ENCODE data around the gene DCX. TPM values are rescaled to one million over a fixed set of nuclear protein-coding genes. Genes with fewer than 3 reads are reported as not detected.

The DCX gene
- total RNA-seq, result under 1 TPM in 1 of 2 donors, not detected in 1; under 0.01 TPM

GRCh38 chrX:111411983-111412382, at the start of gene DCX:
Gene DCX (minus strand): TSS chrX:111412192. CDS start chrX:111410398, 1,794 bp downstream.
- DNase-seq (no peak), ATAC-seq (no peak)
- intact Hi-C loops (cut with DNase I), result no loop called here
- 19 to 21% methylated on average over 3 of the region's 3 CpGs for WGBS, 2 donors
- H3K9me3 ChIP-seq, result no peaks in the 10 kb centered on the region
- H3K4me1 ChIP-seq, result no peaks in the 10 kb centered on the region
- no peak for TF ChIP-seq POLR2A (IDR thresholded peaks at IDR 0.05)
- TF ChIP-seq, protein P1, sequence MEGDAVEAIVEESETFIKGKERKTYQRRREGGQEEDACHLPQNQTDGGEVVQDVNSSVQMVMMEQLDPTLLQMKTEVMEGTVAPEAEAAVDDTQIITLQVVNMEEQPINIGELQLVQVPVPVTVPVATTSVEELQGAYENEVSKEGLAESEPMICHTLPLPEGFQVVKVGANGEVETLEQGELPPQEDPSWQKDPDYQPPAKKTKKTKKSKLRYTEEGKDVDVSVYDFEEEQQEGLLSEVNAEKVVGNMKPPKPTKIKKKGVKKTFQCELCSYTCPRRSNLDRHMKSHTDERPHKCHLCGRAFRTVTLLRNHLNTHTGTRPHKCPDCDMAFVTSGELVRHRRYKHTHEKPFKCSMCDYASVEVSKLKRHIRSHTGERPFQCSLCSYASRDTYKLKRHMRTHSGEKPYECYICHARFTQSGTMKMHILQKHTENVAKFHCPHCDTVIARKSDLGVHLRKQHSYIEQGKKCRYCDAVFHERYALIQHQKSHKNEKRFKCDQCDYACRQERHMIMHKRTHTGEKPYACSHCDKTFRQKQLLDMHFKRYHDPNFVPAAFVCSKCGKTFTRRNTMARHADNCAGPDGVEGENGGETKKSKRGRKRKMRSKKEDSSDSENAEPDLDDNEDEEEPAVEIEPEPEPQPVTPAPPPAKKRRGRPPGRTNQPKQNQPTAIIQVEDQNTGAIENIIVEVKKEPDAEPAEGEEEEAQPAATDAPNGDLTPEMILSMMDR (IDR thresholded peaks at IDR 0.05), result no peak
- no peak within 1 kb of the TSS for H3K27ac ChIP-seq
- no peak within 1 kb of the TSS for H3K4me3 ChIP-seq
- no peaks in the 10 kb centered on the region for H3K36me3 ChIP-seq (replicated peaks in 1 of 2; ENCODE audit: insufficient read depth in 1 of 2, low read depth in 2 of 2)
- H3K27me3 ChIP-seq, result no peaks in the 10 kb centered on the region

DNA sequence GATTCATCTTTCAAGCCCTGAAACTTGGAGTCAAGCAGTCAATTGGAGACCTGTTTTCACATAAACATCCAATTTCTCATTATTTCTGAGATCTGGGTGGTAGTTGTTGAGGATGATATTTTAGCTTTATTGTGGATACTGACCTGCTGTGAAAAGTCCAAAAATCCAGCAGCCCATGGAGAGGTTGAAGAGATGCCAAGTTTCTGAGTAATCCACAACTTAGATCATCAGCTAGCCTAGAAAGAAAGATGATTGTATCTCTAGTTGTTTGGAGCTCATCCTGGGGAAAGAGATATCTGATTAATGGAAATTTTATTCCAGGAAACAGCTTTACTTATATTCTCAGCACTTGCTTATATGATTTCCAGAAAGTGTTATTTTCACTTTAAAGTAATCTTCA, 48.6 kb upstream of the DCX start:
- no peak overlapping the region for H3K27ac ChIP-seq
- DNase-seq (no peak), ATAC-seq (no peak)
- no peaks in the 10 kb centered on the region for H3K36me3 ChIP-seq (replicated peaks in 1 of 2; ENCODE audit: insufficient read depth in 1 of 2, low read depth in 2 of 2)
- no peaks in the 10 kb centered on the region for H3K27me3 ChIP-seq
- intact Hi-C loops (cut with DNase I), result no loop called here
- TF ChIP-seq, protein P1 (IDR thresholded peaks at IDR 0.05), result no peak
- no peak for TF ChIP-seq POLR2A (IDR thresholded peaks at IDR 0.05)
- no peak overlapping the region for H3K4me3 ChIP-seq
- no peaks in the 10 kb centered on the region for H3K4me1 ChIP-seq
- H3K9me3 ChIP-seq, result no peaks in the 10 kb centered on the region

DNA sequence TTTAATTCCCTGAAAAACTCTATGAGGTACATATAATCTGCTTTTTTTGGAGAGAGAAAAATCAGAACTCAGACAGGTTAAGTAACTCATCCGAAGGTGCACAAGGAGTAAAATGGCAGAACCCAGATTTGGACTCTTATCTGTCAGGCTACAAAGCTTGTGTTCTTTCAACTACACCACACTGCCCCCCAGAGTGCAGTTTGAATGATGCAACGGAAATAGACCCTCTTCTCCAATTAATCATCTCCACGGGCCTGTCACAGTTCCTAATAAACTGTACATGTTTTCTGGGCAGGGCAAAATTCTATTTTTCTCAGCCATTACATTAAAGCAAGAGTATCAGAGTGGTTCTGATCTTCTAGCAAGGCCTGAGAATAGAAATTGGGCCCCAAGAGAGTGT, 35.3 kb upstream of the DCX start:
- ATAC-seq, result no peak
- peak; percentile 8 to 33 (median 11) for DNase-seq
- intact Hi-C loops (cut with DNase I), result no loop called here
- Histone ChIP-seq H3K27me3 (no peaks in the 10 kb centered on the region), H3K27ac (no peak overlapping the region), H3K9me3 (no peaks in the 10 kb centered on the region), H3K4me1 (no peaks in the 10 kb centered on the region), H3K4me3 (no peak overlapping the region), H3K36me3 (replicated peaks in 1 of 2; ENCODE audit: insufficient read depth in 1 of 2, low read depth in 2 of 2) (no peaks in the 10 kb centered on the region)
- TF ChIP-seq, protein P1 (IDR thresholded peaks at IDR 0.05), result peak in 2 of 7 experiments; percentile 10 to 13
- TF ChIP-seq POLR2A (IDR thresholded peaks at IDR 0.05), result no peak
- 30 to 31% methylated on average over 3 of the region's 3 CpGs for WGBS, 2 donors

- TF ChIP-seq, protein P1 (IDR thresholded peaks at IDR 0.05), result peak; percentile 33 to 59 (median 39)
- no peak for TF ChIP-seq POLR2A (IDR thresholded peaks at IDR 0.05)
- H3K27me3 ChIP-seq, result no peaks in the 10 kb centered on the region
- H3K27ac ChIP-seq, result no peak overlapping the region
- H3K9me3 ChIP-seq, result no peaks in the 10 kb centered on the region
- no peak overlapping the region for H3K4me3 ChIP-seq
- intact Hi-C loops (cut with DNase I), result no loop called here
- H3K36me3 ChIP-seq (replicated peaks in 1 of 2; ENCODE audit: insufficient read depth in 1 of 2, low read depth in 2 of 2), result no peaks in the 10 kb centered on the region
- H3K4me1 ChIP-seq, result no peaks in the 10 kb centered on the region
- WGBS, 2 donors, result 23 to 35% methylated on average over 3 of the region's 3 CpGs
- DNase-seq (no peak), ATAC-seq (no peak)
These were observed 33.5 kb upstream of the DCX start for GRCh38 chrX:111445485-111445884.

DNA sequence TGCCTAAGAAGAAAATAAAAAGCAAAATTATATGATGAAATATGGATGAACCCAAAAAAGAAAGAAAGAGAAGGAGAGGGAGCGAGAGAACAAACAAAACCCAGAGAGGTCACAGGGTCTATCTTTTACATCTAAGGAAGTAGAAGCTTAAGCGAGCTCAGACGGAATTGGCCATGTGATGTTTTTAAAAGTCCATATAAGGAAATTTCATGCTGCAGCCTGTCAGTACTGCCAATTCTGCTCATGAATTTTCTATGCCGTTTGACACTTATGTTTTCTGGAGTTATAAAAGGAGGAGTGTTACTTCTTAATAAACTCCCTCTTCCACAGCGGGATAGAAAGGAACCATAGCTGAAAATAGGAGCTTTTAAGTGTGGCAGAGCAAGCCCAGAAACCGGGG, 32.9 kb upstream of the DCX start:
- 26 to 39% methylated on average over 6 of the region's 6 CpGs for WGBS, 2 donors
- Histone ChIP-seq H3K27me3 (no peaks in the 10 kb centered on the region), H3K27ac (no peak overlapping the region), H3K9me3 (no peaks in the 10 kb centered on the region), H3K4me3 (no peak overlapping the region), H3K36me3 (replicated peaks in 1 of 2; ENCODE audit: insufficient read depth in 1 of 2, low read depth in 2 of 2) (no peaks in the 10 kb centered on the region), H3K4me1 (no peaks in the 10 kb centered on the region)
- TF ChIP-seq POLR2A (IDR thresholded peaks at IDR 0.05), result no peak
- TF ChIP-seq, protein P1 (IDR thresholded peaks at IDR 0.05), result no peak
- DNase-seq (no peak), ATAC-seq (no peak)
- intact Hi-C loops (cut with DNase I), result no loop called here

All from body of pancreas (tissue), 4 donors.